ENCODE measurements around the gene TRAPPC12.
"Not testable (repeated sequence)": the region's sequence is repeated elsewhere in the genome, so short reads cannot be mapped to it uniquely, and the experiment has no call there.

Gene TRAPPC12

DNA sequence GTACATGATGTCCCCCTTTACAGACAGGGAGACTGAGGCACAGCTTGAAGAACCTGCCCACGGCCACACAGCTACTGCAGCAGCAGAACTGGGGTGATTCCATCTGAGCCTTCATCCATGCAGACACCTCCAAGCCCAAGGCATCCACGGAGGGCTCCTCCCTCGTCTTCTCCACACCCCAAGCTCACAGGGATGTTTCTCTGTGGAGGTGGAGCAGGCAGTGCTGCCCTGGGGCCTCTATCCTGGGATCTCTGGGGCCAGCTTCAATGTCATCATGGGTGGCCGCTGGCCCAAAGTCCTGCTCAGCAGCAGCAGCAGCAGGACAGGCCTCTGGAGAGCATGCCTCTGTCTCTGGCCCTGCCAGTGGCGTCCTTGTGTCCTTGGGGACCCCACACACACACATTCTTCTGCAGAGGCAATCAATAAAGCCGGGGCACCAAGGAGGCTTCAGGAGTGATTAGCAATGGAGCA is 108.6 kb downstream of the TRAPPC12 start:
- no peak for DNase-seq

DNA sequence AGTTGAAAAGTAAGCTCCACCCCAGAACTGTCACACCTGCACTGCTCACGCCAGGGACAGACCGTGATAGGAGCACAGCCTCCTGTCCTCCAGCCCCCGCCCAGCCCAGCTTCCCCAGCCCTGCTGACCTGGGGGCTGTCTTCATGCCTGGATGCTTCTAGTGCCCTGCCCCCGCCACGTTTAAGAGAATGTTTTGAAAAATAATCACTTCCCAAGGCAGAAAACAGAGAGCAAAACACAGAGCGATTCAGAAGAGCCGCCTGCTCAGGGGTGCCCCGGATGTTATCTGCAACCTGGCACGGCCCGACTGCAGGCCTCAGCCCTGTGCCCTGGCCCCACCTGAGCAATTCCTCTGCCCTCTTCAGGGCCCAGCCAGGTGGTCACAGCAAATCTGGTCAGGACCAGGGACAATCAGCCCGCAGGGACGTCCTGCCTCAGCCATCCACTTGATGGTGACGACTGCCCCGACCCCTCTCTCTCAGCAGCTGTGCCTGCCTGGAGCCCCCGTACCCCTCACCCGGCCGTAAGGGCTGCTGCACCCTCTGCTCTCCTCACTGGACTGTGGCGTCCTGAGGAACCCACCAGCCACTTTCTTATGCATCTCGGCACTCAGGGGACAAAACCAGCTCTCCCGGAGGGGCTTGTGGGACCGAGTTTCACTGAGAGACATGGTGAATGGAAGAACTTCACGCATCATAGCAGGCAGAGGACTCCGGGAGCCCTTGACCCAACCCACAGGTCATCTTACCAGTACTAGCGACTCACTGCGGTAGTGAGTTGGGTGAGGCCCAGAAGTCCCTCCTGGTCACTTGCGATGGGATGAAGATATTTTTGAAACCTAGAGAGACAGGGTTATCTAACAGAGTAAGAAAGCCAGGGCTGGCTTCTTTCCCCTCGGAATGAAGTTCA is 109.6 kb downstream of the TRAPPC12 start:
- no peak for DNase-seq

DNA sequence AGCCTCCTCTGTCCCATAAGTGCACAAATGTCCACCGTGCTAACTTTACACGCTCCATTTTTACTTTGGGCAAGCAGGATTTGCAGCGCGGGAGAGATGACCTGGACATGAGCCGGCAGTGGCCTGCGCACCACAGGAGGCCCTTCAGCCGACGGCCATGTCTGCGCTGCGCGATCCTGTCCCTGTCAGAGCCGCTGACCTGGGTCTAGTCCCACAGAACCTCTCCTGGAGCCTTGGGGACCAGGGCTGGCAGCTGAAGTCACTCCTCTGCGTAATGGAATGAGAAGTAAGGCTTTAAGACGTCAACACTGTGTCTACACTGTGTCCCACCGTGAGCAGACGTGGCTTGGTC is 110.2 kb downstream of the TRAPPC12 start:
- no peak for DNase-seq

DNA sequence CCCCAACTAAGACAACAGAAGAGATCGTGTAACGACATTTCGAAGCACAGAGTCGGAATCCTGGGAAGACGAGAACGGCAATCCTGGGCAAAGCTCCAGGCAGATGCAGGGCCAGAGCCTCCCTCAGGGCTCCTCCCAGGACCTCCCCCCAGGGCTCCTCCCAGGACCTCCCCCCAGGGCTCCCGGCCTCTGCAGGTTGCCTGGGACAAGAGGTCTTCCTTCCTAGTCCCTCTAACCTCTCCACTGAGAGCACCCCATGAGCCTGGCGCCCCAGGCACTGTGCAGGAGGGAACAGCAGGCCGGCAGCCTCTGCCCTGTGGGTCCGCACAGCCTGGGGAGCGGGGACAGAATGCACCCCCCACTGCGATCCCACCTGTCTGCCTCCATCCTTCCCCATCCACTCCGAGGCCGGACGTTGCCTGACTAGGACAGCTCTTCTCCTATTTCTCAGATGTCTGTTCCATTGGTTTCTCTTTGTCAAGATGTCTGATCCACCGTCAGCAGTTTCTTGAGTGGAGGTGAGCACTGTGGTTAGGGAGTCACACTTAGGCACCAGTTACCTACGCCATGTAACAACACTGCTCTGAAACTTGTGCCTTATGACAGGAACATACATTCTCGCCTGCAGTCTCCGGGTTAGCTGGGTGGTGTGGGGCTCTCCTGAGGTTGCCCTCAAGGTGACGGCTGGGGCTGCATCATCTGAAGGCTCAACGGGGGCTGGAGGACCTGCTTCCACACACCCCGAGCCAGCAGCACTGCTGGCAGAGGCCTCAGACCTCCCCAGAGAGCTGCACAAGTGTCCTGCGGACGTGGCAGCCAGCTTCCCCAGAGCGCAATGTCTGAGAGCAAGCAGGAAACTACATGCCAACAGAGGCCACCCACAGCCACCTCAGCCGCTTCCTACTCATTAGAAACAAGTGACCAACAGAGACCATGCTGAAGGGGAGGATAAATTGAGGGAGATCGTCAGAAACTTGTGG is 111.0 kb downstream of the TRAPPC12 start:
- DNase-seq: no peak

DNA sequence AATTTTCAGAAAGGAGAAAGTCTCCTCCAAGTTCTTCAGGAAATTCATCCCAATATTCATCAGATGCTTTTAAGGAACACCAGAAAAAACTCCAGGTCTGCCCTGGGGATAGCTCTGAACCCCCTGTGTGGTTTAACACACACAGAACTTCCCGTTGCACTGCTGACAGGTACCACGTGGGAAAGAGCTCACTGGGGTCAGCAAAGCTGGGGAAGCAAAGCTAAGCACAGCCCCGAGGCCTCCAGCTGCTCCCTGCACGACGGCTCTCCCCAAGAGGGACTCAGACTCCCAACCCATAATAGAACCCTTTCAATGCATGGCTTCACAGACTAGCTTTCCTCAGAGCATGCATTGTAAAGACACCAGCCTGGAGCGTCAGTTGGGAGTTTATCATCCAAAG is 111.8 kb downstream of the TRAPPC12 start:
- no peak for DNase-seq

DNA sequence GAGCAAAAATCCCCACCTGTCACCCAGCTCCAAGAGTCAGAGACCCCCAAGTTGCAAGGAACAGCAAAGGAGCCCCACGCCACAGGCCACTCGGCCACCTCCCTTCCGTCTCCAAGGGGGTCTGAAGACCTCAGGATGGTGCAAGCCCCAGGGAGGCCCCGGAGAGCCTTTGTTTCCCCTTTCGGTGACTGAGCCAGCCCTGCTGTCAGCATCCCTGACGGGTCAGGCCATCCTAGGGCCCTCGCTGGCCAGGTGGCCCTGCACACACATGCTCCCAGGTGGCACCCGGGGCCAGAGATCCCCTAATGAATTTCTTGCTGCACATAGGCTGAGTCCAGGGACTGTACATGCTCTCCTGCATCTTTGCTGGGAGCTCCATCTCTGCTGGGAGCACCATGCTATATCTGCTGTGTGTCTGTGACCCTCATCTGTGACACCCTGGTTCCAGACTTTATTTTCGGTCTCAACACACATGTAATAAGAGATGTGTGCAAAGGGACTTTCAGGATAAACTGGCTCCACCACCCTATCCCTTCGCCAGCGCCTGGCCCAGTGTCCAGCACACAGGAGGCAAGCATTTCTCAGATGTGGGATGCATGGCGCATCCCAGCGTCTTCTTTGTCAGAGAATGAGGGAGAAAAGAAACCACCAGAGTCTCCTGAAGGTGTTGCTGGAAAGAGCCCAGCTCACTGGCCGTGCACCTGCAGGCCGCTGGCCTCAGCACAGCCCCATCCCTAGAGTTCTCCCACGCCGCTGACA is 112.4 kb downstream of the TRAPPC12 start:
- DNase-seq: no peak

DNA sequence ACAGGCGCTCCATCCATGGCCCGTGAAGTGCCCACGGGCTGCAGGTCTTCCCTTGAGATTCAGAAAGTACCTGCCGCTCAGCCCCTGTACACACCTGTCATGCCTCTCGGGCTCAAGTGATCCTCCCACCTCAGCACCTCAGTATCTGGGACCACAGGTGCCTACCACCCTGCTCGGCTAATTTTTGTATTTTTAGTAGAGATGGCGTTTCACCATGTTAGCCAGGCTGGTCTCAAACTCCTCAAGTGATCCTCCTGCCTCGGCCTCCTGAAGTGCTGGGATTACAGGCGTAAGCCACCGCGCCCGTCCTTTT is 112.9 kb downstream of the TRAPPC12 start:
- DNase-seq: not testable (repeated sequence)

DNA sequence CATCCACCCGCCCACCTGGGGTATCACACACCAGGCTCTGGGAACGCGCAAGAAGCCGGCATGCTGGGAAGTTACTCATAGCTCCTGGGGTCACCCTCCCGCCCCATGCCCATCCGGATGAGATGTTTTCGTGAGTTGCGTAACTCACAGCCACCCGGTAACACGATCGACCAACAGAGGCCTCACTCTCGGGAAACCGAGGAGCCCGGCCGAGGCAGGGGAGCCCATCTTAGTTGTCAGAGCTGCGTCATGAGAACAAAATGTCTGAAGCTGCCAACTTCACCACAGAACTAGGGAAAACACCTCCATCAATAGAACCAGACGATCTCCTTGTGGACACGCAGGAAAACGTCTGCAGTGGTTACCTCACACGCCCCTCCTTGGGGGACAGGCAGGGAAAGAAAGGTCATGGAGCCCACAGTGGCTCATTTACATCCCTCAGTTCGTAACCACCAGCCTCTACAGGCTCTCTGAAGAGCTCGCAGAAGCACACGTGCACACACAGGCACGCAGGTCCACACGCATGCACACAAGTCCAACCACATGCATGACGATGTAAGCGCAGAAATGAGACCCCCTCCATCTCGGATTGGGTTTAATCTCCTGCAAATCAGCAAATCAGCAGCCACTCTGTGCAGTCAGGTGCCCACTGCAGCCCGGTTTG is 113.6 kb downstream of the TRAPPC12 start:
- no peak for DNase-seq

DNA sequence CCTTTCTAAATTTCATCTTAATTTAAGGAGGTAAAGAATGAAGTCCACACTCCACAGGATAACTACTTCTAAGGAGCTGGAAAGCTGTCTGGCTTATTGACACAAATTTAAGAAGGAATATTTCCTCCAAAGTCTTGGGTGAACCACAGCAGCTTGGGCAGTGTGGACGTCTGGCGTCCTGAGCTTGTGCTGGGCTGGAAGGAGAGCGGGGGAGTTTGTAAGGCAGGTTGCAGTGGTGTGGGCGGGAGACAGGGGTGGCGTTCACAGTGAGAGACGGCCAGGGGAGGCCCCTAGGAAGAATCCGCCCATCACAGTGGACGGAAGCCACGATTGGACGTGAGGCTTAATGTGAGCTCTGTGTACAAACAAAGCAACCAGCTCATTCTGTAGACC is 114.1 kb downstream of the TRAPPC12 start:
- DNase-seq: no peak

DNA sequence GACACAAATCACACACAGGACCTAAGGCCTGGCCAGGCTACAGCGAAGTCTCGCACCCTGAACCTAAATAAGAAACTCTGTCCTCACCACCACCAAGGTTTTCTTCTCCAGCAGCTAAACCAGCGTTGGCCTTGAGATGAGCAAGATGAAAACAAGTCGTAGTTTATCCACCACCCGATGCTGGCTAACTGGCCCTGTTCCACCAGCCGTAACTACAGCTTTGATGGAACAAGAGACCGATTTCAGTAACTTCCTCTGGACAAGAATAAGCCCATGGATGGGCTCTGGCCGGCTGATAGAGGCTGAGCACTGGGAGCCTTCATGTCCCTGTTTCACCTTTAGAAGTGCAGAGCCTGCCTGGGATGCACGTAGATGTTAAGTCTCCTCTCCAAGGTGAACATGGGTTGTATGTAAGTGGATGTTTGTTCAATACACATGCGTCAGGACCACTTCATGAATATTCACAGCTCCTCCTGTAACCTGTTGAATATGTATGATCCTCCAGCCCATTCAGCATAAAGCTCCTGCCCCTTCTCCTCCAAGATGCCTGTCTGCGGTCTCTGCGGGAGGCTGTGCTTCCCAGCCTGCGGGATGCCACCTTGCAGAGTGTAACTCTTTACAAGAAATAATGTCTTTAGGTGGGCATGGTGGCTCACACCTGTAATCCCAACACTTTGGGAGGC is 115.6 kb downstream of the TRAPPC12 start:
- DNase-seq: no peak

DNA sequence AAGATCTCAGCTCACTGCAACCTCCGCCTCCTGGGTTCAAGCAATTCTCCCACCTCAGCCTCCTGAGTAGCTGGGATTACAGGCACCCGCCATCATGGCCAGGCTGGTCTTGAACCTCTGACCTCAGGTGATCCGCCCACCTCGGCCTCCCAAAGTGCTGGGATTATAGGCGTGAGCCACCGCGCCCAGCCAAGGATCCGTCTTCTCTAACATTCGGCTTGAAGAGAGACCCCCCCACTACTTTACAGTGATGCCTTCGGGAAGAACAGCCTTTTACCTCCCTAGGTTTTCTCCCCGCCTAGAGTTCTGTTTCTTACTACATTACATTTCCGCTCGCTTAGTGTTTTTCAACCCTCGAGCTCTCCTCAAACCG is 117.2 kb downstream of the TRAPPC12 start:
- not testable (repeated sequence) for DNase-seq

DNA sequence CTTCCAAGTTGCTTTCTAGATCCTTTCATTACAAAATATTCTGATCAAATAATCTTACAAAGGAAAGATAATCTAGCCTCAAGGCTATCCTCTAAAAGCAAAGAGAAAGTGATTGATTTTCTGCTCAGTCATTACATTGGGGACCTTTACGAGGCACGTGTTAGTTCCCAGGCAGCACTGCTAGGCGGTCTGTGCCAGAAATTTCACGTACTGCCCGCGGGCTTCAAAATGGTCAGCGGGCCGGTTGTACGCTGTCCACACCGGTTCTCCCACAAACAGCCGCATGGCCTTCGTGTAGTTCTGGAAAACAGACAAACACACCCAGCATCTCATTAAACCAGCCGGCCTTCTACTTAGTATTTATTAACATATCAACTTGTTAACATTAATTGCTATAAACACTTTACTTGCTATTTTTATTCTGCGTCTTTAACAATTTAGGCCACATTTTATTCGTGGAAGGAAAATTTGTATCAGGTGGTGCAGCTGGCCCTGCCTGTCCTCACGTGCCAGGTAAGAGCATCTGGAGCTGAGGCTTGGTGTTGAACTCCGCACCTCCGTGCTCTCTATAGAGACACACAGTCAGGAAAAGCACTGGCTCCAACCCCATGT is 119.4 kb downstream of the TRAPPC12 start:
- no peak for DNase-seq

DNA sequence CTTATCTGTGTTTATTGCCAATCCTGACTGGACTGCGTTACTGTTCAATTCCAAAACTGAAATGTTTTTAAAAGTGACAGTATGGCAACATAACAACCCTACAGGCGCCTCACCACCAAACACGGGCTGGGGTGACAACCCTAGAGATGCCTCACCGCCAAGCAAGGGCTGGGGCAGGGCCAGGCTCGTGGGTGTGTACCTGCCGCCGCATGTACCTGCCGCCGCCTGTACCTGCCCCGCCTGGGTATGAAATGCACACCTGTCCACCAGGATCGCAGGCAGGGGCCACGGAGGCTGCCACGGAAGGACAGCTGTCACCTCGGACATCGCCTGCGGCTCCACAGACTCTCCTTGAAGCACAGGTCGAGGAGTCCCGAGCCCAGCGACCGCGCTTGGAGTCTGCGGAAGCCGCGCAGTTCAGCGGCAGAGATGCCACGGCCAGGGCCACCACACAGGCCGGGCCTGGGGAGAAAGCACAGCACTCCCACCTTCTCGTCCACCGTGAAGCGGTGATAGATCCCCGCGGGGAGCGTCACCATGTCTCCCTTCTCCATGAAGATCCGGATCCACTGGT is 120.9 kb downstream of the TRAPPC12 start:
- DNase-seq: no peak

DNA sequence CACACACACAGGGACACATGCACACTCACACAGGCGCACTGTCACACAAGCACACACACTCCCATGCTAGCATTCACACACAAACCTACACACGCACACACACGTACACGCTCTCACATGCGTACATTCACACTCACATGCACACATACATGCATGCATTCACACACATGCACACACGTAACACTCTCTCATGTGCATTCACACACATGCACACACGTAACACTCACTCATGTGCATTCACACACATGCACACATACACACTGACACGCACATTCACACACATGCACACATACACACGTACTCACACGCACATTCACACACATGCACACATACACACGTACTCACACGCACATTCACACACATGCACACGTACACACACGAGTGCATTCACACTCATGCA is 123.6 kb downstream of the TRAPPC12 start:
- DNase-seq: no peak

DNA sequence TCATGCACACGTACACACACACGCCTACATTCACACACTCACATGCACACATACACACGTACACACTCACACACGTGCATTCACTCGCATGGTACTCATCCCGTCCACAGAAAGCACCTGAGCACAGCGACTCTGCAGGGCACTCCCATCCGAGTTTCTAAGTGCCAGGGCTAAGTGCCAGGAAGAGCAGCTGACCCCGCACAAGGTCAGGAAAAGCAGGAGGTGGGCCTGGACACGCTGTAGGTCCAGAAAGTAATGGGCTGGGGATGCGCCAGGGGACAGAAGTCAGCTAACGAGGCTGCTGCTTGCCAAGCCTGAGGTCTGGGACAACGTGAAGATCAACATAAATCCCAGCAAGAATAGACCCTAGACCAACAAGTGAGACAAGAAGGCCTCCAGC is 124.0 kb downstream of the TRAPPC12 start:
- no peak for DNase-seq

DNA sequence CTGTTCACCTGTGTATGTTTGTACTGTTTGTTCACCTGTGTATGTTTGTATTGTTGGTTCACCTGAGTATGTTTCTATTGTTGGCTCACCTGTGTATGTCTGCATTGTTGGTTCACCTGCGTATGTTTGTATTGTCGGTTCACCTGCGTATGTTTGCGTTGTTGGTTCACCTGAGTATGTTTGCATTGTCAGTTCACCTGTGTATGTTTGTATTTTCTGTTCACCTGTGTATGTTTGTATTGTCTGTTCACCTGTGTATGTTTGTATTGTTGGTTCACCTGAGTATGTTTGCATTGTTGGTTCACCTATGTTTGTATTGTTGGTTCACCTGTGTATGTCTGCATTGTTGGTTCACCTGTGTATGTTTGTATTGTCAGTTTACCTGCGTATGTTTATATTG is 125.2 kb downstream of the TRAPPC12 start:
- DNase-seq: no peak

DNA sequence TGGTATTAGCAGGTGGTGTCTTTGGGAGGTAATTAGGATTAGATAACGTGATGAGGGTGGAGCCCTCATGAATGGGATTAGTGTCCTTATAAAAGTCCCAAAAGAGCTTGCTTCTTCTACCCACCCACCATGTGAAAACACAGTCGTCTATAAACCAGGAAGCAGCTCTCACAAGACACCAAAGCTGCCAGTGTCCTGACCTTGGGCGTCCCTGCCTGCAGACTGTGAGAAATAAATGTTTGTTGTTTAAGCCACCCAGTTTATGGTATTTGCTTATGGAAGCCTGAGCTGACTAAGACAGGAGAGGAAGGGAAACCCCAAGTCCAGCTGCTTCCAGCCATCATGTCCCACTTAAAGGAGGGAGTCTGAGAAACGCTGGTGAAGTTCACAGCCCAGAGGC is 126.3 kb downstream of the TRAPPC12 start:
- DNase-seq: no peak

DNA sequence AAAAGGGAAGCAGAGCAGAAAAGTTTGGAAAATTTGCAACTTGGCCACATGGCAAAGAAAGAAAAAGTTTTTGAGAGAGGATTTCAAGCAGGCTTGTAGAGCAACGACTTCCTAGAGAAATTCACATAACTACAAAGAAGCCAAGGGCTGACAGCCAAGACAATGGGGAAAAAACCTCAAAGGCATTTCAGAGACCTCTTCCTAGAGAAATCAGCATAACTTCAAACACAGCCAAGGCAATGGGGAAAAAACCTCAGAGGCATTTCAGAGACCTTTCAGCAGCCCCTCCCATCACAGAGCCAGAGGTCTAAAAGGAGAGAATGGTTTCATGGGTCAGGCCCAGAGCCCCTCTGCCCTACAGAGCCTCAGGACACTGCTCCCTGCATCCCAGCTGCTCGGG is 132.6 kb downstream of the TRAPPC12 start:
- DNase-seq: no peak

DNA sequence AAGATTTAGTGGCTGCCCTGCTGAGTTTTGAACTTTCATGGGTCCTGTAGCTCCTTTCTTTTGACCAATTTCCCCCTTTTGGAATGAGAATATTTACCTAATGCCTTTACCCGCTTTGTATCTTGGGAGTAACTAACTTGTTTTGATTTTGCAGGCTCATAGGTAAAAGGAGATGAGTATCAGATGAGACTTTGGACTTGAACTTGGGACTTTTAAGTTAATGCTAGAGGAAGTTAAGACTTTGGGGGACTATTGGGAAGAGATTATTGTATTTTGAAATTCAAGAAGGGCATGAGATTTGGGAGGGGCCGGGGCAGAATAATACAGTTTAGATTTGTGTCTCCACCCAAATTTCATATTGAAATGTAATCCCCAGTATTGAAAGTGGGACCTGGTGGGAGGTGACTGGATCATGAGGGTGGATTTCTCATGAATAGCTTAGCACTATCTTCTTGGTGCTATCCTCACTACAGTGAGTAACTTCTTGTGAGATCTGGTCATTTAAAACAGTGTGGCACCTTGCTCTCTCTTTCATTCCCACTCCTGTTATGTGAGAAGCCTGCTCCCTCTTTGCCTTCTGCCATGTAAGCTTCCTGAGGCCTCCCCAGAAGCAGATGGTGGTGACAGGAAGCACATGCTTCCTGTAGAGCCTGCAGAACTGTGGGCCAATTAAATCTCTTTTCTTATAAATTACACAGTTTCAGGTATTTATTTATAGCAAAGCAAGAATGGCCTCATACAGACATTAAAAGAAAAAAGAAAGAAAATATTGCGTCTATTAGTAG is 133.7 kb downstream of the TRAPPC12 start:
- no peak for DNase-seq

DNA sequence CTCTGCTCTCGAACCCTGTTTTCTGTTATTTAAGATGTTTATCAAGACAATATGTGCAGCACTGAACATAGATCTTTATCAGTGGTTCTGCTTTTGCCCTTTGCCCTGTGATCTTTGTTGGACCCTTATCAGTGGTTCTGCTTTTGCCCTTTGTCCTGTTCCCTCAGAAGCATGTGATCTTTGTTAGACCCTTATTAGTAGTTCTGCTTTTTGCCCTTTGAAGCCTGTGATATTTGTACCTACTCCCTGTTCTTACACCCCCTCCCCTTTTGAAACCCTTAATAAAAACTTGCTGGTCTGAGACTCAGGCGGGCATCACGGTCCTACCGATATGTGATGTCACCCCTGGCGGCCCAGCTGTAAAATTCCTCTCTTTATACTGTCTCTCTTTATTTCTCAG is 135.9 kb downstream of the TRAPPC12 start:
- DNase-seq: not testable (repeated sequence)
